ENCODE measurements around the gene VAV2. TPM values are rescaled to one million over a fixed set of nuclear protein-coding genes. Genes with fewer than 3 reads are reported as not detected.
A peak's percentile ranks its signal among the peaks of the same experiment; 100 is the strongest.

VAV2 gene
- total RNA-seq, 8 experiments from 2014 or later: 5.9 to 33.0 (median 14.9) TPM

DNA sequence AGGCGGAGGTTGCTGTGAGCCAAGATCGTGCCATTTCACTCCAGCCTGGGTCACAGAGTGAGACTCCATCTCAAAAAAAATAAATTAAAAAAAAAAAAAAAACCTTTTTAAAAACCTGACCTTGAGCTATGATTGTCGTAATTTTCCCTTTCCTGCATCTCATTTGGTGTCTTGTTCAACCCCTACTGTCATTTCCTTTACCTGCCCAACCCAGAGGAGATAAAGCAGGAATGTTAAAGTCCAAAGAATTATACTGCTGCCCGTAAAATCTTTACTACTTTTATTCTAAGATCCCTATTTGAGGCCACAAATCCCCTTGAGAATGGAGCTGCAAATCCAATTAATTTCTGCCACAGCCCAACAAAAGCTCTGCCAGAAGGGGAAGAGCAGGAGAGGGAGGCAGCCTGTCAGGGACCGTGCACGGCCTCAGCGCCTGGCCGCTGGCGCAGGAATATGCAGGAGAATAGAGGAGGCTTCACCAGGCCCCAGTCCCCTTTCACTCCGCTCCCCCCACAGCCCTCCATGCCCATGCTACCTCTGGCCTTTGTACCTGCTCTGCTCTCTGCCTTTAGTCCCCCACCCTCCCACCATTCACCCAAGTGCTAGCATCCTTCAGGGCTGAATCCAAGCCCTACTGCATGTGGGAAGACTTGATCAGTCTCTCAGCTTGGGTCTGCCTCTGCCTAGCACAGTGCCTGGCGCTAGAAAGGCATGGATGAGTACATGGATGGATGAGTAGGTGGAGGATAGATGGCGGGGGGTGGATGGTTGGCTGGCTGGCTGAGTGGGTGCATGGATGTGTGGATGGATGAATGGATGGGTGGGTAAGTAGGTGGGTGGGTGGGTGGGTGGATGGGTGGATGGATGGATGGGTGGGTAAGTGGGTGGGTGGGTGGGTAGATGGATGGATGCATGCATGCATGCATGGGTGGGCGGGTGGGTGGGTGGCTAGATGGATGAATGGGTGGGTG is 154.2 kb downstream of the VAV2 start:
- Histone ChIP-seq H3K27ac (peak overlapping the region; percentile 67 to 68), H3K4me3 (no peak overlapping the region), H3K4me1 (replicated peaks in 1 of 2) (peaks cover 54 to 75% of the 10 kb centered on the region in 2 donors)
- peak in 5 of 8 experiments; percentile 42 to 56 (median 50) for ATAC-seq (replicated peaks in 6 of 8)
- in situ Hi-C loops (cut with MboI; ENCODE audit: low pct_unique_long_range_greater_than_20kb in 2 of 9, low sequenced_read_pairs in 9 of 9, unreplicated experiment in 9 of 9): no loop called here
- 6 to 100% (median 87%) methylated on average over 1 to 4 of the region's 13 CpGs for WGBS, 10 experiments

DNA sequence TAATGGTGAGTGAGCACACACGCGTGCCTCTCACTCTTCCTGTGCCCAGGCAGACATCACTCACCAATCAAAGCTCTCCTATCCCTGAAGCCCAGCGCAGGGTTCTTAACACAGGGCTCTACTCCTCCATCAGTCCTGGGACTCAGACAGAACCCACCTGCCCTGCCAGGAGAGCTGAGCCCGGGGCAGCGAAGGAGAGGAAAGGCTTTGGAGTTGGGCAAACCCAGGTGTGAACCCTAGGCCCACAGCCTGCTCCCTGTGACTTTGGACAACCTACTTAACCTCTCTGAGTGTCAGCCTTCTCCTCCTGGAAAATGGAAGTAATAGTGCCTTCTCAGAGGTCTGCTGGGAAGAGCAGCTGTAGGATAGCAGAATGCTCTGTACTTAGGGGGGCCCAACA is 155.3 kb downstream of the VAV2 start:
- Histone ChIP-seq H3K4me3 (no peak overlapping the region), H3K27ac (no peak overlapping the region), H3K4me1 (replicated peaks in 1 of 2) (peaks cover 54 to 68% of the 10 kb centered on the region in 2 donors)
- no peak for ATAC-seq (replicated peaks in 6 of 8)
- in situ Hi-C loops (cut with MboI; ENCODE audit: low pct_unique_long_range_greater_than_20kb in 2 of 9, low sequenced_read_pairs in 9 of 9, unreplicated experiment in 9 of 9): no loop called here
- 90 to 100% (median 100%) methylated on average over 1 to 4 of the region's 5 CpGs; no CpG with 5 or more reads in 7 of the 10 experiments for WGBS, 10 experiments

DNA sequence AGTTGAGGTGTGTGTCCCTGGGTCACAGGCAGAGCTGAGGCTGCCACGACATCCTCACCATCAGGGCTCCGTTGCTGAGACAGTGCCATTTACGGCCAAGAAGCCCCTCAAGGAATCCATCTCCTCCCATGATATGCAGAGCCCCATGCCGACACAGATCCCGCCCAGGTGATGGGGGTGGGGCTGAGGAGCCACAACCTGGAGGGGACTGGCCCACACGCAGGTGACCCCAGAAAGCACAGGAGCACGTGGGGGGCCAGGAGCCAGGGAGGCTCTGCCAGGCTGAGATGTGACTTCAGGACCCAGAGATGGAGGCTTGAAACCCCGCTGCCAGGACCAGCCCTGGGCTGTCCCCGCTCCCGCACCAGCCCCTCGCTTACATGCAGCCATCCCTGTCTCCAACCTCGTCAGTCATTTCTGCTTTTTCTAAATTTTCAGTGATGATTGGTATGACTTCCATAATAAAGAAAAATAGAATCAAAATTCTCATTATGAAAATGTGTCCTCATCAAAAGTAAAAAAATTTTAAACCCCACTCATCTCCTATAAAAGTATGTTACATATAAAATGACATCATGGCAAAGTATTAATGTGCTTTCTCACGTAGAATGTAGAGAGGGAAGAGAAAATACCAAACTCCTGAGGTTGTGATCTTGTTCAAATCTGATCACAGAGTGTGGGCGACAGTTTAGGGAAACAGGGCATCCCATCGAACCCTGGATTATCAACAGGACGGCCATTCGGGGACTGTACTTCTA is 155.9 kb downstream of the VAV2 start:
- 75 to 100% (median 91%) methylated on average over 1 to 13 of the region's 17 CpGs for WGBS, 10 experiments
- peaks cover 51 to 63% of the 10 kb centered on the region in 2 donors for H3K4me1 ChIP-seq (replicated peaks in 1 of 2)
- no peak for ATAC-seq (replicated peaks in 6 of 8)
- H3K27ac ChIP-seq: peak overlapping the region; percentile 18 to 82
- in situ Hi-C loops (cut with MboI; ENCODE audit: low pct_unique_long_range_greater_than_20kb in 2 of 9, low sequenced_read_pairs in 9 of 9, unreplicated experiment in 9 of 9): no loop called here
- H3K4me3 ChIP-seq: no peak overlapping the region

DNA sequence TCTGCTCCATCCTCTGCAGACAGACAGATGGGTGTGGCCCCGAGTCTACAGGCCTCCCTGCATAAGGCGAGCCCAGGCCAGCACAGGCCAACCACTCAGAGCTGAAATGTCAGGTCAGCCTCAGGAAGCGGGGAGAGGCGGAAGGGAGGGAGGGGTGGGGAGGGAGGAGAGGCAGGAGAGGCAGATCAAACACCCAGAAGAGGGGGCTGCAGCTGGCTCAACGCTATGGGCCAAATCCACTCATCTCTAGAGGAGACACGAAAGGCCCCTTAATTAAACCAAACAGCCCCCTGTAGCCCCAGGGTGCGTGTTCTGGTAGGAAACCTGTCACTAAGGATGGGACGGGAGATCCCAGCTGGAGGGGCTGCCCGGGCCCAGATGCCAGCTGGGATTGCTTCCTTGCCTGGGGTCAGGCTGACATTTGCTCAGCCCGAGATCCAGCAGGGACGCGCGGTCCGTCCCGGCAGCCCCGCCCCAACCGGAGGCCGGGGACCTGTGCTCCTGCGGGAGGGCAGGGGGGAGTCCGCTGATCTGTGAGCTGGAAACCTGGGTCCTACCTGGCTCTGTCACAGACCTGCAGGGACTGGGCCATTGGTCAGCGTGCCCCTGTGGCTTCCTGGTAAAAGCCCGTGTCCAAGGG is 156.7 kb downstream of the VAV2 start:
- in situ Hi-C loops (cut with MboI; ENCODE audit: low pct_unique_long_range_greater_than_20kb in 2 of 9, low sequenced_read_pairs in 9 of 9, unreplicated experiment in 9 of 9): no loop called here
- ATAC-seq (replicated peaks in 6 of 8): peak; percentile 23 to 84 (median 64)
- no peak overlapping the region for H3K4me3 ChIP-seq
- WGBS, 10 experiments: 0 to 90% (median 77%) methylated on average over 1 to 4 of the region's 22 CpGs; no CpG with 5 or more reads in 4 of the 10 experiments
- H3K4me1 ChIP-seq (replicated peaks in 1 of 2): peaks cover 50 to 55% of the 10 kb centered on the region in 2 donors
- H3K27ac ChIP-seq: peak overlapping the region; percentile 18 to 82

DNA sequence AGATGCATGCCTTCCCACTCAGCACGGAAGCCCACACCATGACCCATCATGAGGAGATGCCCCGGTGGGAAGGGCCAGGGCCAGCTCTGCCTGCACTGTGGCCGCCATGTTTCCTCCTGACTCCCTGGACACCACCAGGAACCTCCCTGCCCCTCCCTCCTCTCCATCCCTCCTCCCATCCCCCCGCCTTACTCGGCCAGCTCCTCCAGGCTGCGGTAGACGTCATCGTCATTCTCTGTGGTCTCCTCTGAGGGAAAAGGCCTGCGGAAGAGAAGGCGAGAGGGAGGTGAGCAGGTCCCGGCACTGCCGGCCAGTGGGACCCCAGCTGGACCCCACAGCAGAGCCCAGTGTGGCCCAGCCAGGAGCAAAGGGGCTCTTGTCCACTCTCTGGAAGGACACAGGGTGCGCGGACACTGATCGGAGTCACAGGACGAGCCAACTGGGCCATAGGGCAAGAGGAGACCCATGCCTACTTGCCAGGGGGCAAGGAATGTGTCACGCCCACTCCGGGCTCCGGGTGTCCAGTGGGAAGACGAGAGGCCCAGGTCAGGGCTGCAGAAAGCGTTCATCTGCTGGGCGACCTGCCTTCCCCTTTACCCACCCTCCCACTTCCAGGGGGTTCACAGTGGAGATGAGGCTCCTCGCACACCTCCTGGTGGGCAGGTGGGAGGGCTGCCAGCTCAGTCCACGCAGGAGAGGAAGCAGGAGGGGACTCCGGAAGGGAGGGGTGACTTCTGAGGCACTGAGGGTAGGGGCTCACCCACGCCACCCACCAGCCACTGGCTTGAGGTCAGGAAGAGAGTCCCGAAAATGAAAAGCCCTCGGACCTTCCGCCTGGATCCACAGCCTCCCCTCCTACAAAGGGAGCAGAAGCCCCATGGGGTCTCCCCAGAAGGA is 157.8 kb downstream of the VAV2 start:
- Histone ChIP-seq H3K27ac (peak overlapping the region in 1 of 2 donors; percentile 28), H3K4me1 (replicated peaks in 1 of 2) (peaks cover 45 to 48% of the 10 kb centered on the region in 2 donors), H3K4me3 (no peak overlapping the region)
- in situ Hi-C loops (cut with MboI; ENCODE audit: low pct_unique_long_range_greater_than_20kb in 2 of 9, low sequenced_read_pairs in 9 of 9, unreplicated experiment in 9 of 9): no loop called here
- ATAC-seq (replicated peaks in 6 of 8): peak in 5 of 8 experiments; percentile 14 to 44 (median 27)
- WGBS, 10 experiments: 80 to 100% (median 95%) methylated on average over 2 to 9 of the region's 29 CpGs; no CpG with 5 or more reads in 6 of the 10 experiments

DNA sequence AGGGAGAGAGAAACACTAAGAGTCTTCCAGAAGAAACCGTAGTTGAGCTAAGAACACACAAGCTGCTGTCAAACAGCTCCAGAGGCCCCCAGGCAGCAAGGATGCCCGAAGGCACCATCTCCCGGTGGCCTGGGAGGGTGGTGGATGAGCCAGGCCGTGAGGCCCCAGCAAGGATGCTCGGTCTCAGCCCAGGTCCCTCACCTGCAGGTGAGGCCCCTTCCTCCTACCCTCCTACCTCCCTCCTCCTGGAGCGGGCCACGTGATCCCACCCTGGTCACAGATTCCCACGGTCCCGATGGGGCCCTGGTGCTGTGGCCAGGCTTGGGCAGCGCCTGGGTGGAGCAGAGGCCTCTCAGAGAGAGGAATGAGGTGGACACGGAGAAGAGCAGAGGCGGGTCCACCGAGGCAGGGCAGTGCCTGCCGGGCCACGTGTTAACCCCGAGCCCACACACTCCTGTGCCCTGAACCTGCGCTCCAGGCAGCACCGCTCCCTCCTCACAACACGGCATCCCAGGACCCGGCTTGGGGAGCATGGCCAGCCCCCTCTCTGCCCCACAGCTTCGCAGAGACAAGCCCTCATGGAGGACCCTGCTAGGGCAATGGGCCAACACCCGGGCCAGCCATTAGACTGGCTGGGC is 158.6 kb downstream of the VAV2 start:
- in situ Hi-C loops (cut with MboI; ENCODE audit: low pct_unique_long_range_greater_than_20kb in 2 of 9, low sequenced_read_pairs in 9 of 9, unreplicated experiment in 9 of 9): no loop called here
- Histone ChIP-seq H3K4me3 (no peak overlapping the region), H3K27ac (no peak overlapping the region), H3K4me1 (replicated peaks in 1 of 2) (peaks cover 41 to 56% of the 10 kb centered on the region in 2 donors)
- WGBS, 10 experiments: 40 to 100% (median 90%) methylated on average over 1 to 2 of the region's 22 CpGs; no CpG with 5 or more reads in 7 of the 10 experiments
- no peak for ATAC-seq (replicated peaks in 6 of 8)

DNA sequence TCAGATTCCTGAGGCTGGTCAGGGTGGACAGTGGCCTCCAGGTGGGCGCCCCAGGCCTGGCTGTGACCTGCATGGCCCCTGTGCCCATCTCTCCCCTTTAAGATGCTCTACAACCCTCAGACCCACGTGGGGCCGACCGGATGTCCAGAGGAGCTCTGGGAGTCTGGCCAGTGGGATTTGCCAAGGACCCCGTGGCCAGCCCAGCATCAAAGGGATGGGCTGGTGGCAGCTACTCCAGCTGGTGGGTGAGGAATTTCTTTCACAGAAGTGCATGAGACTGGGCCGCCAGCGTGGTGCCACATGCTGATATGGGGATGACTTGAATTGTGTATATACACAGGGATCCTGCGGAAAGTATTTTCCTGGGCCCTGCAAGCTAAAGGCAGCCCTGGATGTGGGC is 159.2 kb downstream of the VAV2 start:
- H3K4me1 ChIP-seq (replicated peaks in 1 of 2): peaks cover 37 to 53% of the 10 kb centered on the region in 2 donors
- in situ Hi-C loops (cut with MboI; ENCODE audit: low pct_unique_long_range_greater_than_20kb in 2 of 9, low sequenced_read_pairs in 9 of 9, unreplicated experiment in 9 of 9): no loop called here
- 86 to 100% methylated on average over 1 to 3 of the region's 8 CpGs; no CpG with 5 or more reads in 8 of the 10 experiments for WGBS, 10 experiments
- H3K27ac ChIP-seq: no peak overlapping the region
- ATAC-seq (replicated peaks in 6 of 8): no peak
- no peak overlapping the region for H3K4me3 ChIP-seq

DNA sequence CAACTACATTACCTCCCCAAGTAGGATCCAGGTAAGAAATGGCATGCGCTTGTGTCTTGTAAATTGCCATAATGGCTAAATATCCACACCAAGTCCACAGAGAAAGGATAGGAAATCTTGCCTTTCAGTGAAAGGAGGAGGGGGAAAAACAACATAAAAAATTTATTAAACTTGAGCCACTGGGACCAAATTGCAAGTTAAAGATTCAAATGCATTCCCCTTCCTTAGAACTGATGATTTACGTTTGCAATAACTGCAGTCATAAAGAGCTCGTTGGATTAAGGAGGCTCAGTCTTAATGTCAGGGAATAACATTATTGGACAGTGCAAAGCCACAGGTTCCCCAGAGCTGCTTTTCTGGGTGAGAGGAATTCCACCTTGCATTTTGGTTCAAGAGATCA is 161.4 kb downstream of the VAV2 start:
- 80 to 100% (median 88%) methylated on average over 1 to 3 of the region's 3 CpGs; no CpG with 5 or more reads in 2 of the 10 experiments for WGBS, 10 experiments

DNA sequence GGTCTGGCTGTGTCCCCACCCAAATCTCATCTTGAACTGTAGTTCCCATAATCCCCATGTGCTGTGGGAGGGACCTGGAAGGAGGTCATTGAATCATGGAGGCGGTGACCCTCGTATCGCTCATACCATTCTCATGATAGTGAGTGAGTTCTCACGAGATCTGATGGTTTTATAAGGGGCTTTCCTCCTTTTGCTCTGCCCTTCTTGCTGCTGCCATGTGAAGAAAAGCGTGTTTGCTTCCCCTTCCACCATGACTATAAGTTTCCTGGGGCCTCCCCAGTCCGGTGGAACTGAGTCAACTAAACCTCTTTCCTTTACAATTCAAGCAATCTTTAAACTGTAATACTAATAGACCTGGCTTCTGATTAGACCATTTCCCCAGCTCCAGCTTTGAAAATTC is 161.8 kb downstream of the VAV2 start:
- Histone ChIP-seq H3K4me3 (no peak overlapping the region), H3K4me1 (replicated peaks in 1 of 2) (peaks cover 30 to 53% of the 10 kb centered on the region in 2 donors), H3K27ac (no peak overlapping the region)
- 84 to 100% (median 93%) methylated on average over 1 to 6 of the region's 6 CpGs; no CpG with 5 or more reads in 4 of the 10 experiments for WGBS, 10 experiments
- ATAC-seq (replicated peaks in 6 of 8): no peak
- in situ Hi-C loops (cut with MboI; ENCODE audit: low pct_unique_long_range_greater_than_20kb in 2 of 9, low sequenced_read_pairs in 9 of 9, unreplicated experiment in 9 of 9): no loop called here

More for the DNA sequence above, 161.4 kb downstream of the VAV2 start:
- Histone ChIP-seq H3K4me1 (replicated peaks in 1 of 2) (peaks cover 30 to 53% of the 10 kb centered on the region in 2 donors), H3K4me3 (no peak overlapping the region), H3K27ac (no peak overlapping the region)
- ATAC-seq (replicated peaks in 6 of 8): no peak
- in situ Hi-C loops (cut with MboI; ENCODE audit: low pct_unique_long_range_greater_than_20kb in 2 of 9, low sequenced_read_pairs in 9 of 9, unreplicated experiment in 9 of 9): no loop called here

DNA sequence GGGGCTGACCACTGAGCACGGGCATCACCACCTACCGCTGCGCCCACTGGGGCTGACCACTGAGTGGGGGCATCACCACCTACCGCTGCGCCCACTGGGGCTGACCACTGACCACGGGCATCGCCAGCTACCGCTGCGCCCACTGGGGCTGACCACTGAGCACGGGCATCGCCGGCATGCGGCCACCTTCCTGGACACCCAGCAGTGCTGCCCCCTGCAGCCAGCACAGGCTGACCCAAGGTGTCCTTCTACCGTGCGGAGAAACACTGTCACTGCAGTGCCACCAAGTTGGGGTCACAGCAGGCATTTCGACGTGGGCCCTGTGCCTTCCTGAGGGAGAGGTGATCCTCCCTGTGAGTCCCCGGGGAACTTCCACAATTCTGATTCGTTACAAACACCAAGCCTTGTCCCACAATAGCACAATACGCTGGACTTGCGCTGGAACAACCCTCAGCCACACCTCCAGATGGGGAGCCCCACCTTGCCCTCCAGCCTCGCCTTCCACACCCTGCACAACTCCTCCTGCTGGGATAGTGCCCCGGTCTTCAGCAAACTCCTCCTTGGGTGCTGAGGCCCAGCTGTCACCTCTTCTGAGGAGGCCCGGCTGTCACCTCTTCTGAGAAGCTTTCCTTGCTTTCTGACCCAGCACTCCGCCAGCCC is 163.7 kb downstream of the VAV2 start:
- in situ Hi-C loops (cut with MboI; ENCODE audit: low pct_unique_long_range_greater_than_20kb in 2 of 9, low sequenced_read_pairs in 9 of 9, unreplicated experiment in 9 of 9): no loop called here
- 75 to 100% (median 85%) methylated on average over 1 to 4 of the region's 25 CpGs; no CpG with 5 or more reads in 6 of the 10 experiments for WGBS, 10 experiments
- peak in 3 of 8 experiments; percentile 32 to 74 (median 48) for ATAC-seq (replicated peaks in 6 of 8)

More for the DNA sequence above, 163.7 kb downstream of the VAV2 start:
- Histone ChIP-seq H3K27ac (no peak overlapping the region), H3K4me3 (no peak overlapping the region), H3K4me1 (replicated peaks in 1 of 2) (peaks cover 35 to 59% of the 10 kb centered on the region in 2 donors)

Data from motor neuron (in vitro differentiated cells).